IPS-15b (cell line): ENCODE data around the gene MOBP.

ENCODE experiments used
- H3K27me3 ChIP-seq: one replicate; pipeline ENCODE4 v1.6.1; 2013; ENCODE audit warnings: low read length; ENCODE audit not compliant: control insufficient read depth, insufficient read depth
- H3K36me3 ChIP-seq: one replicate; pipeline ENCODE4 v1.6.1; 2013; ENCODE audit warnings: low read length; ENCODE audit not compliant: control insufficient read depth, insufficient read depth
- H3K4me1 ChIP-seq: one replicate; pipeline ENCODE4 v1.6.1; 2013; ENCODE audit warnings: mild to moderate bottlenecking, low read length; ENCODE audit not compliant: control insufficient read depth, insufficient read depth
- H3K4me3 ChIP-seq: one replicate; pipeline ENCODE4 v1.5.1; 2013; ENCODE audit warnings: low read depth, low read length
- H3K9ac ChIP-seq: one replicate; pipeline ENCODE4 v1.6.1; 2013; ENCODE audit warnings: low read depth, mild to moderate bottlenecking, low read length
- H3K9me3 ChIP-seq: one replicate; pipeline ENCODE4 v1.6.1; 2013; ENCODE audit warnings: mild to moderate bottlenecking, low read length; ENCODE audit not compliant: control insufficient read depth, insufficient read depth

Gene MOBP

DNA sequence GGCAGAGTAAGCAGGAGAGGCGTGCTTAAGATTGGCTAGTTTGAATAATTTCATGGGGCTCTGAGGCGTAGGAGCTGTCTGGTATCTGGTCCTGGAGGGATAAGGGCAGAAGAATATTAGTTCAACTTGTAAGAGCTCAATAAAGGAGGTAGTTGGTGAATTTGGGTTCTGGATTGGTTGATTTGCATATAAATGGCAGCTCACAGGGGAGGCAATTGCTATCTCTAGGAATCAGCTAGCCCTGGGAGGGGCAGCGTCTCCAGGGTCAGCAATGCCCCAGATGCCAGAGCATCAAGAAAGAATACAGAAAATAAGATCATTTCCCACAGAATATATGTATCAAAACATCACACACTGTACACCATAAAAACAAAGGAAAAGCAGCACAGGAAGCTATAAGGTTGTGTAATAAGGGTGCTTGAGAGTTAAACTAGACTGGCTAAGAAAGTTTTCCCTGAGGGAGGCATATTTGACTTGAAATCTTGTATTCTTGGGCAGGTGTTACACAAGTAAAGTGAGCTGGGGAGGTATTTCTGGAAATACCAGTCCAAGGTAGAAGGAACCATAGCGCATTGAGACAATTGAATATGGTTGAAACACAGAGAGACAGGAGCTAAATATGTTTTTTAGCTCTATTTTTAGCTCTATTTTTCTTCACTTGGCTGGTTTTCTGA lies 6.1 kb downstream of the MOBP start:
- Histone ChIP-seq H3K36me3 (no peaks in the 10 kb centered on the region), H3K9ac (no peak overlapping the region), H3K9me3 (no peaks in the 10 kb centered on the region), H3K4me3 (no peak overlapping the region), H3K4me1 (no peaks in the 10 kb centered on the region), H3K27me3 (no peaks in the 10 kb centered on the region)

DNA sequence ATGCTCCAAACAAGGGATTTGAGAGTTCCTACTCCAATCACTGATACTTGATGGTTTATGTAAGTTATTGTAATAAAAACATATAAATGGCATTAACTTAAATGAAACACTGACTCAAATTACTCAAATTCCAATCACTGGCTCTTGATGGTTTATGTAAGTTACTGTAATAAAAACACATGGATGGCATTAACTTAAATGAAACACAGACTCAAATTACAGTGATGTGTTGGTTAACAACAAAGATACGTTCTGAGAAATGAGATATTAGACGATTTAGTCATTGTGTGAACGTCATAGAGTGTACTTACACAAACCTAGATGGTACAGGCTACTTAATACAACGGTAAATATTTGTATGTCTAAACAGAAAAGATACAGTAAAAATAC lies 6.6 kb downstream of the MOBP start:
- Histone ChIP-seq H3K4me3 (no peak overlapping the region), H3K4me1 (no peaks in the 10 kb centered on the region), H3K27me3 (no peaks in the 10 kb centered on the region), H3K9me3 (no peaks in the 10 kb centered on the region), H3K36me3 (no peaks in the 10 kb centered on the region), H3K9ac (no peak overlapping the region)

DNA sequence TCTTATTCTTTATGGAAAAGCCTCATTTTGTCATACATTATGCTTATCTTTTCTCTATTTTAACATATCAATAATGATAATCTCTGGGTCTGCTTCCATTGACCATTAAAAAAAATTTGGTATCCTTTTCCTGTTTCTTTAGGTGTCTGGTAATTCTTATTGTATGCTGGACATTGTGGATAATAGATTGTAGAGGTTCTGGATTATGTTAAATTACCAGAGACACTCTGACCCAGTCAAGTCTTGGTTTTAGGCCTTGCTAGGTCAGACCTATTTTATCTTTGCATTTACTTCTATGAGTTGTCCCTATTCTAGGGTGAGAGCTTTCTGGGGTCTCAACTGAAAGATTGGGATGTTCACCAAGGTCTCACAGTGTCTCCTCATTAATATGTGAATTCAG lies 9.3 kb downstream of the MOBP start:
- H3K4me3 ChIP-seq = no peak overlapping the region
- no peaks in the 10 kb centered on the region for H3K36me3 ChIP-seq

DNA sequence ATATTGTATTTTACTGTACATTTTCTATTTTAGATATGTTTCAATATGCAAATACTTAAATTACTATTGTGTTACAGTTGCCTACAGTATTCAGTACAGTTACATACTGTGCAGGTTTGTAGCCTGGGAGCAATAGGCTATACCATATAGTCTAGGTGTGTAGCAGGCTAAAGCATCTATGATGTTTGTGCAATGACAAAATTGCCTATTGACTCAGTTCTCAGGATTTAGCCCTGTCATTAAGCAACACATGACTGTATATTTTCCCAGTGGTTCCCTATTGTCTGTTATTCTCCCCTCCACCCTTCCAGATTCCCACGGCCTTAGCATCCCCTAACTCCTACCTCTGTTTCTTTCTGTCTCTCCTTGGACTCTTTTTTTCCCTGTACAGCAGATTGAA lies 10.7 kb downstream of the MOBP start:
- Histone ChIP-seq H3K27me3 (no peaks in the 10 kb centered on the region), H3K36me3 (no peaks in the 10 kb centered on the region), H3K9ac (no peak overlapping the region), H3K4me3 (no peak overlapping the region), H3K4me1 (no peaks in the 10 kb centered on the region), H3K9me3 (no peaks in the 10 kb centered on the region)

More for the DNA sequence above, 9.3 kb downstream of the MOBP start:
- Histone ChIP-seq H3K27me3 (no peaks in the 10 kb centered on the region), H3K9me3 (no peaks in the 10 kb centered on the region), H3K4me1 (no peaks in the 10 kb centered on the region), H3K9ac (no peak overlapping the region)

DNA sequence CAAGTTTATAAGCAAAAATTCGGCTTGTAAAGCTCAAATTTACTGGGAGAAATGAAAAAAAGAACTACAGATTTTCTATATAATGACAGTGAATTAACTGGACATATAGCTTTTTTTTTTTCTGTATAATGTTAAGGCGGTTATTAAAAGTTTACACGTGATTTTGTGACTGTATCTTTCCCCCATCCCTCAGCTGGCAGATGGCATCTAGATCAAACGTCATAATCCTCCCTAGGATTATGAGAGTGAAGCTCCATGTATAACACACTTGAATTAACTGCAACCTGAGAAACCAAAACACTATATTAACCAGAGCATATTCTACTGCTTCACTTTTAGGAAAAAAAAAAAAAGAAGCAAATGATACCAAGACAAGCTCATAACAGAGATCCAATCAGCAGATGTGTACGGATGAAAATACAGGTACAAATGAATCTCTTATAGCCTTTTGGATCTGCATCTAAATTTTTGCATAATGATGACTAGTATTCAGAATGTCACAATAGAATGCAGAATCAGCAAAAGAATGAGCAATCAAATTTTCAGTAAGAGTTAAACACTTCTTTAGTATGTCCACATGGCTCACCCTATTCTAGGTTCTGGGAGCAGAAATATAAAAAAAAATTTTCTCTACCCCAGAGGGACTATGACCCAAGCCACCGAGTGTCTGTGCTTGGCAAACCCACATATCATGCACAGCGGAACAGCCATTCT lies 12.4 kb downstream of the MOBP start:
- H3K4me1 ChIP-seq = no peaks in the 10 kb centered on the region
- no peaks in the 10 kb centered on the region for H3K27me3 ChIP-seq
- no peak overlapping the region for H3K4me3 ChIP-seq
- no peak overlapping the region for H3K9ac ChIP-seq
- H3K9me3 ChIP-seq = no peaks in the 10 kb centered on the region
- no peaks in the 10 kb centered on the region for H3K36me3 ChIP-seq

DNA sequence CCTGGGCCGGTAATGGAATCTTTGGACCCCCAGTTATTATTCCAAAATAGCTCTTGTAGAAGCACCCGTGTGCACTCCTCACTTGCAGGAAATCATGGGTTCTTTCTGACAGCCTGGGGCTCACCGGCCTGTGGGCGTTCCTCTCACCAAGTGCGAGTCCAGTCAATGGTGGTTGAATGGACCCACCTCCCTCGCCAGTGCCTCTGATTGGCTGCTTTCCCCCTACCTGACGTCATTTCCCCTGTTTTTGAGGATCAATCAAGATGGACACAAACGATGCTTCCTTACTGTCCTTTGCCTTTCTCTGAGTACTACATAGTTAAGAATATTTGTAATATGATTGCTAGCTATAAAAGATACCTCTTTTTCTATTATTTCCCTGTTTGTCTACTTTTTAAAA lies 18.1 kb downstream of the MOBP start:
- H3K4me1 ChIP-seq = no peaks in the 10 kb centered on the region
- H3K9ac ChIP-seq = no peak overlapping the region
- no peaks in the 10 kb centered on the region for H3K9me3 ChIP-seq
- H3K27me3 ChIP-seq = no peaks in the 10 kb centered on the region
- no peaks in the 10 kb centered on the region for H3K36me3 ChIP-seq
- no peak overlapping the region for H3K4me3 ChIP-seq

DNA sequence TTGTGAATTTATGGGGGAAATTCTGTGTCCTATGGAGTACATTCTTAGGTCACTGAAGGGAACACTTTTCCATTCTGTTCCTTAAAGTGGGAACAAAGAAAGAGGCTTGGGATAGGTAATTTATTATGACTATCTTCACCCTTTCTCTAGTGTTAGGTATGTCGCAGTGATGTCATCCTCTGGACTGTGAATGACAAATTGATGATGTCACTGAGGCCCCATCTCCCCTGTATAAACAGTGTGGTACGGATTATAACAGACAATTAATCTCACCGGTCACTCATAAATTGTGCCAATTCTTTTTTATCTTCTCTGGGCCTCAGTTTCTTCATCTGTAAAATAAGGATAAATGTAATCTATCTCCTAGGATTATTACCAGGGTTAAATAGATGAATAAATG lies 23.5 kb downstream of the MOBP start:
- Histone ChIP-seq H3K4me1 (no peaks in the 10 kb centered on the region), H3K9me3 (no peaks in the 10 kb centered on the region), H3K9ac (no peak overlapping the region), H3K36me3 (no peaks in the 10 kb centered on the region), H3K27me3 (no peaks in the 10 kb centered on the region), H3K4me3 (no peak overlapping the region)

DNA sequence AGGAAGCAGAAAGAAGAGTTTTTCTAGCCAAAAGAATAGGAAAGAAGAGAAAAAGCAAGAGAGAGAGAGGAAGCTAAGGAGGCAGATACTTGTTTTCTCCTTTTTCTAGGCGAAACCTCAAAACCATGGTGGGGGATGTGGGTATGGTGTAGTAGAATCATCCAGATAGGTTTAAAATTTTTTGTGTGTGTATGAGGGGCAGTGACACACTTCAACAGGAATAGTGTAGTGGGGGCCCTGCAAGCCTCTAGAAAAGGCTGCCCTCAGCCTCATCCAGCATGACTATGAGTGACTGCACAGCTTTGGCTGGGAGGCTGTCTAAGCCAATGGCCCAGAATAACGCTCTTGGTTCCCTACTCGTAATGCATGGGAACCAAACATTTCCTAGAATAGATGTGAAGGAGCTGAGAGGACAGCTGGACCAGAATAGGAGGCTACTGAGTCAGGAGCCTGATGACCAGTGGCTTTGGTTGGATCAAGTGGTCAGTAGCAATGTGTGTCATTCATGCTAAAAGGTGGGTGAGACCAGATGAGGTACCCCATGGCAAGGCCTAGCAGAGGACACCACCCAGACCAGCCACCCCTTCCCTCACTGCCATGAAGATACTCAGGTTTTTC lies 24.4 kb downstream of the MOBP start:
- Histone ChIP-seq H3K36me3 (no peaks in the 10 kb centered on the region), H3K9me3 (no peaks in the 10 kb centered on the region), H3K4me1 (no peaks in the 10 kb centered on the region), H3K9ac (no peak overlapping the region), H3K4me3 (no peak overlapping the region), H3K27me3 (no peaks in the 10 kb centered on the region)

DNA sequence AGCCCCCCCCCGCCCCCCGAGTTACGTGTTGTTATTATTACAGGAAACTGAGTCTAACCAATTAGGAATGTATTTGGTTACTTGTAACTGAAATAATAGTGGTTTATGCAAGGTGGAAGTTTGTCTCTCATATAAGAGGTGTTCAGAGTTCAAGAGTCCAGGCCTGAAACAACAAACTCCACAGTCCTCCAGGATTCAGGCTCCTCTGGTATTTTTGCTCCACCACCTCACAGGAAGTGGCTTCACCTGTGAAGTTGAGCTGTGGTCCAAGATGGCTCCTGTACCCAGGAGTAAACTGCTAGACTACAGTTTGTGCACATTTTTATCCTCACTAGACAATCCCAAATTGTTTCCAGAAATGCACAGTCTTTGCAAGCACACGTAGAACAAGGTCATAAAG lies 27.3 kb downstream of the MOBP start:
- H3K36me3 ChIP-seq = no peaks in the 10 kb centered on the region
- no peaks in the 10 kb centered on the region for H3K9me3 ChIP-seq
- peaks cover 9% of the 10 kb centered on the region for H3K27me3 ChIP-seq
- H3K9ac ChIP-seq = no peak overlapping the region
- no peak overlapping the region for H3K4me3 ChIP-seq
- H3K4me1 ChIP-seq = no peaks in the 10 kb centered on the region

DNA sequence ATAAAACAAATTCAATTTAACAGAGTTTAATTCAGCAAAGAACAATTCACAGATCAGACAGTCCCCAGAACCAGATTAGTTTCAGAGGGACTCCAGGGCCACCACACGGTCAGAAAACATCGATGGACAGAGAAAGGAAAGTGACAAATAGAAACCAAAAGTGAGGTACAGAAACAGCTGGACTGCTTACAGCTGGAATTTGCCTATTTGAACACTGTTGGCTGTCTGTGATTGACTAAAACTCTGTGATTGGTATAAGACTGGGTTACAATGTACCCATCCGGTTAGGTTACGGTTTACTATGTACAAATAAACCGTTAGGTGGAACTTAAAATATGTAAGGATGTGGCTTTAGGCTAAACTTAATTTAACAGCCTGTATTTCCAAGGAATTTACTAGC lies 30.3 kb downstream of the MOBP start:
- Histone ChIP-seq H3K27me3 (peaks cover 9% of the 10 kb centered on the region), H3K4me3 (no peak overlapping the region), H3K9me3 (no peaks in the 10 kb centered on the region), H3K36me3 (no peaks in the 10 kb centered on the region), H3K9ac (no peak overlapping the region), H3K4me1 (no peaks in the 10 kb centered on the region)

DNA sequence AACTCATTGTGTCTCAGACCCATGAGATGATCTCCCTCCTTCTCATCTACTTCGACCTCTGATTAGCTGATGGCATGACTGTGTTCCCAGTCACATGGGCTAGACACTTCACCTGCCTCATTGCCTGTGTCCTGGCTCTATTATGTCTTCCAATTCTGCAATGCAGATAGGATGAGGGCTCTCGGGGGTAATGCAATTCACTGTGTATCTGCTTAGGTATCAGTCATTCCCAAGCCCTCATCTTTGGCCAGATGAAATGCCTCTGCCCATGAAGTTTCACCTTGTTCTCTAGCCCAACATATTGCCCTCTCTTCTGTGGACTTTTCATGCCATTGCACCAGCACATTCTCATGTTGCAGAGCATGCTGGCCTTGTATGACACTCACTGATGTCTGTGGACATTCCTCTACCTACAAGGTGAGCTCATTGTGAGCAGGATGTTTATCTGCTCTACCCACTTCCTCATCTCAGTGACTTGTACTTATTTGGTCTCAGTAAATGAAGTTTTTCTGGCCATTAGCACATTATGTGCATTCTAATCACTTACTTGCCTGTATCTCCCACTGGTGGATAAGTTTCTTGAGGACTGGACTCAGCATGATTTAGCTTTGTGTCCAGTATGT lies 32.3 kb downstream of the MOBP start:
- H3K36me3 ChIP-seq = no peaks in the 10 kb centered on the region
- no peak overlapping the region for H3K9ac ChIP-seq
- no peak overlapping the region for H3K4me3 ChIP-seq
- no peaks in the 10 kb centered on the region for H3K4me1 ChIP-seq
- H3K9me3 ChIP-seq = no peaks in the 10 kb centered on the region
- H3K27me3 ChIP-seq = peaks cover 16% of the 10 kb centered on the region

DNA sequence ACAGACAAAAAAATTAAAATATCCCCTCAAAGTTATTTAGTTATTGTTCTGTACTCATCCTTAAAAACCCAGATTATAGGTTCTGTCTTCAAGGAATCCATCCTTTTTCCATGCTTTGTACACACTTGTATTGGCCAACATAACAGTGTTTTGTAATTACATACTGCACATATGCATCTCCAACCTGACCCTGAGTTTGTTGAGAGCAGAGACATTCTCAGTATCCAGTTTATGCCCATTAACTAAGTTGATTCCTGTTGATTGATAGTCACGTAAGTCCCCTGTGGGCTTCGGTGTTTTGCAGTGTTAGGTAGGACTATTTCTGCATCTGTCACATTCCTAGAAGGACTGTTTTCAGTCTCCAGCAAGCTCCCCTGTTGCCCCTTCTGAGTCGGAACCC lies 33.6 kb downstream of the MOBP start:
- Histone ChIP-seq H3K4me1 (peaks cover 10% of the 10 kb centered on the region), H3K4me3 (no peak overlapping the region), H3K27me3 (peaks cover 29% of the 10 kb centered on the region), H3K9me3 (no peaks in the 10 kb centered on the region), H3K36me3 (no peaks in the 10 kb centered on the region), H3K9ac (no peak overlapping the region)
